MM.1S (cell line): ENCODE data around the gene POLR1A.

Experiments used
- DNase-seq: peaks from one replicate; pipeline ENCODE4 v3.0.0-alpha.2; 2015
- H2AFZ ChIP-seq: fragments of 300-600 bp; sonication (generic); 2 replicates; pipeline ENCODE4 v1.6.0; 2016; ENCODE audit warnings: antibody characterized with exemption, low read length
- H3F3A ChIP-seq: fragments of 300-600 bp; sonication (generic); 2 replicates; pipeline ENCODE4 v1.6.1; 2016; ENCODE audit warnings: mild to moderate bottlenecking, antibody characterized with exemption, low read length, moderate library complexity, mixed read lengths; ENCODE audit not compliant: insufficient read depth
- H3K27ac ChIP-seq: fragments of 300-600 bp; sonication (generic); 2 replicates; pipeline ENCODE4 v1.5.1; 2016; ENCODE audit warnings: mild to moderate bottlenecking, low read length
- H3K27me3 ChIP-seq: fragments of 300-600 bp; sonication (generic); replicated peaks from 2 replicates; pipeline ENCODE4 v1.6.0; 2016; ENCODE audit warnings: low read length; ENCODE audit not compliant: insufficient read depth
- H3K36me3 ChIP-seq: fragments of 300-600 bp; sonication (generic); replicated peaks from 2 replicates; pipeline ENCODE4 v1.6.1; 2016; ENCODE audit warnings: mild to moderate bottlenecking, low read length, mixed read lengths; ENCODE audit not compliant: insufficient read depth
- H3K4me1 ChIP-seq: fragments of 300-600 bp; sonication (generic); 2 replicates; pipeline ENCODE4 v1.6.1; 2016; ENCODE audit warnings: low read length, mixed read lengths
- H3K4me2 ChIP-seq: fragments of 300-600 bp; sonication (generic); 2 replicates; pipeline ENCODE4 v1.6.0; 2016; ENCODE audit warnings: low read depth, low read length
- H3K4me3 ChIP-seq: fragments of 300-600 bp; sonication (generic); 2 replicates; pipeline ENCODE4 v1.5.1; 2016; ENCODE audit warnings: low read length, mixed read lengths
- H3K79me2 ChIP-seq: fragments of 300-600 bp; sonication (generic); 2 replicates; pipeline ENCODE4 v1.6.1; 2016; ENCODE audit warnings: mixed run types, low read length, mixed read lengths
- H3K9ac ChIP-seq: fragments of 300-600 bp; sonication (generic); 2 replicates; pipeline ENCODE4 v1.6.1; 2016; ENCODE audit warnings: low read length, mixed read lengths
- H3K9me2 ChIP-seq: fragments of 300-600 bp; sonication (generic); replicated peaks from 2 replicates; pipeline ENCODE4 v1.6.1; 2016; ENCODE audit warnings: mild to moderate bottlenecking, low read length, mixed read lengths; ENCODE audit not compliant: insufficient read depth
- H3K9me3 ChIP-seq: fragments of 300-600 bp; sonication (generic); replicated peaks from 2 replicates; pipeline ENCODE4 v1.6.1; 2016; ENCODE audit warnings: mild to moderate bottlenecking, low read length, mixed read lengths; ENCODE audit not compliant: insufficient read depth
- H4K20me1 ChIP-seq: fragments of 300-600 bp; sonication (generic); 2 replicates; pipeline ENCODE4 v1.6.1; 2016; ENCODE audit warnings: mild to moderate bottlenecking, low read length, moderate library complexity, mixed read lengths; ENCODE audit not compliant: insufficient read depth
- CTCF ChIP-seq: fragments of 300-600 bp; sonication (generic); IDR thresholded peaks from 2 replicates; pipeline ENCODE4 v1.5.1; 2016; ENCODE audit warnings: antibody characterized with exemption, low read length, mixed read lengths
- EZH2 ChIP-seq: fragments of 300-600 bp; sonication (generic); optimal IDR thresholded peaks from 2 replicates; pipeline ENCODE3; 2017; ENCODE audit warnings: low read depth, mild to moderate bottlenecking, antibody characterized with exemption, low read length, mixed read lengths
- EZH2phosphoT487 ChIP-seq: fragments of 300-600 bp; sonication (generic); IDR thresholded peaks from 2 replicates; pipeline ENCODE4 v1.6.1; 2018; ENCODE audit warnings: antibody characterized with exemption, low read length

Gene POLR1A

DNA sequence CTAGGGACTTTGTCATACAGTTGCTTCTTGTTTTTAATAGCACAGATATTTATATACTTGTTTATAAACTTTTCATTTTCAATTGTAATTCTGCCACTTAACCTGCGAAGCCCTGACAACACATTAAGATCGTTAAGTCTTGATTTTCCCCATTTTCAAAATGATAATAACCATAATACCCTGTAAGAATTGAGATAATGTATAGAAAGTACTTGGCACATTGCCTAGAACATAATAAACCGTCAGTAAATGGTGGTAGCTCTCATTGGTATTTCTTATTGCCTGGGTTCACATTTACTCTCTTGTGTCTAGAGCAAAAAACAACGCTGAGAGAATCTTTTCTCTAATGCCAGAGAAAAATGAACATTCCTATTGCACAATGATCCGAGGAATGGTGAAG, 19.0 kb upstream of the POLR1A start:
- Histone ChIP-seq H4K20me1 (no peaks in the 10 kb centered on the region), H3K9me3 (no peaks in the 10 kb centered on the region), H3K4me1 (no peaks in the 10 kb centered on the region), H3K9ac (no peak overlapping the region), H3F3A (no peaks in the 10 kb centered on the region), H3K9me2 (no peaks in the 10 kb centered on the region), H3K79me2 (peaks cover 33% of the 10 kb centered on the region), H3K4me2 (no peak overlapping the region), H3K4me3 (no peak overlapping the region), H2AFZ (no peak overlapping the region), H3K36me3 (peaks cover 29% of the 10 kb centered on the region; the same call in 1 of the 2 replicates), H3K27ac (no peak overlapping the region), H3K27me3 (no peaks in the 10 kb centered on the region)
- DNase-seq = no peak
- no peak for TF ChIP-seq CTCF
- no peak for TF ChIP-seq EZH2
- TF ChIP-seq EZH2phosphoT487 = no peak

- no peaks in the 10 kb centered on the region for H4K20me1 ChIP-seq
- DNase-seq = no peak
- H3F3A ChIP-seq = no peaks in the 10 kb centered on the region
- no peaks in the 10 kb centered on the region for H3K4me1 ChIP-seq
- TF ChIP-seq CTCF = no peak
- no peak for TF ChIP-seq EZH2phosphoT487
- no peak for TF ChIP-seq EZH2
- no peak overlapping the region for H2AFZ ChIP-seq
- H3K36me3 ChIP-seq = peaks cover 33% of the 10 kb centered on the region; the same call in 1 of the 2 replicates
- H3K4me2 ChIP-seq = no peak overlapping the region
- H3K9me3 ChIP-seq = no peaks in the 10 kb centered on the region
- H3K79me2 ChIP-seq = peaks cover 39% of the 10 kb centered on the region
- H3K27ac ChIP-seq = no peak overlapping the region
- H3K4me3 ChIP-seq = no peak overlapping the region
- no peak overlapping the region for H3K9ac ChIP-seq
- H3K9me2 ChIP-seq = no peaks in the 10 kb centered on the region
- H3K27me3 ChIP-seq = no peaks in the 10 kb centered on the region
Measured at GRCh38 chr2:86123328-86123925, 17.7 kb upstream of the POLR1A start.

GRCh38 chr2:86118130-86118529, 12.4 kb upstream of the POLR1A start:
- Histone ChIP-seq H3K36me3 (peaks cover 51% of the 10 kb centered on the region), H3F3A (peaks cover 4% of the 10 kb centered on the region; the same call in 1 of the 2 replicates)

More at GRCh38 chr2:86118130-86118529, 12.4 kb upstream of the POLR1A start:
- H3K4me2 ChIP-seq = no peak overlapping the region
- no peak overlapping the region for H2AFZ ChIP-seq
- peaks cover 25% of the 10 kb centered on the region for H4K20me1 ChIP-seq
- H3K9me2 ChIP-seq = no peaks in the 10 kb centered on the region
- TF ChIP-seq EZH2 (no peak), CTCF (no peak), EZH2phosphoT487 (no peak)
- peaks cover 82% of the 10 kb centered on the region for H3K79me2 ChIP-seq
- H3K9ac ChIP-seq = no peak overlapping the region
- no peaks in the 10 kb centered on the region for H3K4me1 ChIP-seq
- no peak for DNase-seq
- no peaks in the 10 kb centered on the region for H3K9me3 ChIP-seq
- H3K4me3 ChIP-seq = no peak overlapping the region
- H3K27ac ChIP-seq = no peak overlapping the region
- no peaks in the 10 kb centered on the region for H3K27me3 ChIP-seq
